NCI-H2081 treated with DMSO at 0.1 percent for 48 hours (cell line): ENCODE results near the gene SUFU.
A peak's percentile ranks its signal among the peaks of the same experiment; 100 is the strongest.
"Not testable (repeated sequence)": the region's sequence is repeated elsewhere in the genome, so short reads cannot be mapped to it uniquely, and the experiment has no call there.

Experiments
- DNase-seq: peaks from one replicate; lab custom pipeline; 2025; lab: John Stamatoyannopoulos, UW

The SUFU gene

DNA sequence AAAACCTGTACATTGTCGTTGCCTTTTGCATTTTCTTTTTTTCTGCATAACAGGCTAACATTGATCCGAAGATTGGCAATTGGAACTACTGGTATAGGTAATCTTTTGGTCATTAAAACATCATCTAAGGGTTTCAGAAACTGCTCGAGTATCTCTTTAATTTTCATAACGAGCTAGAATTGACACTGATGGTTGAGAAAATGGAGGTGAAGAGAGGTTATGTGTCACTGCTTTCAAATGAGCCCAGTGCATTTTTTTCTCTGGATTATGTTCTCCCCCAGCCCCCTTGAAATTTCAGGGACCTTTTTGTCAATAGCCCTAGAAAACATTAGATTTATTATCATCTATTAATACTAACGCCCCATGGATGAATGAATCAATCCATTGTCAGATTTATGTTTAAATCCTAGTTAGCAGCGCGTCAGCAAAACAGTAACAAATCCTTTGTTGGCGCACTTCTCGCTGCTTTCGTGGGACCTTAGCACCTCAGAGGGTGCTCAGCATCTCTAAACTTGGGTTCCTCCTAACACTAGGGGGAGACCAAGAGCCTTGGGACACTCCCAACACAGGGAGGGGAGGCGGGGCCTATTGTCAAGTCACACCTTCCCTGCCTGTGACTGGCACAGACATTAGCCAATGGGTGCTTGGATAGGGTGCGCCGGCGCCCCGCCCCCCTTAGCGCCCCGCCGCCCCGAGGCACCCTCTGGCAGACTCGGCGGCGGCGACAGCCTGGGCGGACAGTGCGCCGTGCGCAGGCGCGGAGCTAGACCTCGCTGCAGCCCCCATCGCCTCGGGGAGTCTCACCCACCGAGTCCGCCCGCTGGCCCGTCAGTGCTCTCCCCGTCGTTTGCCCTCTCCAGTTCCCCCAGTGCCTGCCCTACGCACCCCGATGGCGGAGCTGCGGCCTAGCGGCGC is at the start of gene SUFU:
TSS of gene SUFU (plus strand) at position 709 of the 915 bp plus-strand sequence. CDS start at position 890, 181 bp downstream.
- peak; percentile 67 for DNase-seq

- not testable (repeated sequence) for DNase-seq
These were observed 48.9 kb upstream of the SUFU start for GRCh38 chr10:102454662-102455487.

GRCh38 chr10:102455893-102456471 is 47.8 kb upstream of the SUFU start:
- no peak for DNase-seq

DNA sequence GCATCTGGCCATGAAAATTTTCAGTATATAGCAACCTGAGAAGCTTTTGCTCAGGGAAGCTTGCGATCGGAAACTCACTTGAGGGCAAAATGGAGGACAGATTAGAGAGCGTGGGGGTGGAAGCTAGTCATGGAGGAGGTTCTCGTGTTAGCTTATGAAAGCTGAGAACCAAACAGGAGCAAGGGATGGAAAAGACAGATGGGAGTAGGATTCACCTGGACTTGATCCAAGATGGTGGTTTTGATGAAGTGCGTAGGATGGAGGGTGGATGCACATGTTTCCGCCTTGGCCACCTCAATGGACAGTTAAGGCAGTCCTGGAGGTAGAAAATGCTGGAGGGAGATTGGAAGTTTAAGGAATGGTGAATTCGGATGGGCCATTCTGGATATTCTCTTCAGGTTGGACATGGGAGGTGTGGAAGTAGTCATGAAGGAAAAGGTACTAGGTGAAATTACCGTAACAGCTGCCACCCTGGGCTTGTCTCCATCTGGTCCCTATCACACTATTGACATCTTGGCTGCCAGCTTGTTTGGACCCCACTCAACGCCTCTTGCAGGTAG is 46.1 kb upstream of the SUFU start:
- DNase-seq: no peak

DNA sequence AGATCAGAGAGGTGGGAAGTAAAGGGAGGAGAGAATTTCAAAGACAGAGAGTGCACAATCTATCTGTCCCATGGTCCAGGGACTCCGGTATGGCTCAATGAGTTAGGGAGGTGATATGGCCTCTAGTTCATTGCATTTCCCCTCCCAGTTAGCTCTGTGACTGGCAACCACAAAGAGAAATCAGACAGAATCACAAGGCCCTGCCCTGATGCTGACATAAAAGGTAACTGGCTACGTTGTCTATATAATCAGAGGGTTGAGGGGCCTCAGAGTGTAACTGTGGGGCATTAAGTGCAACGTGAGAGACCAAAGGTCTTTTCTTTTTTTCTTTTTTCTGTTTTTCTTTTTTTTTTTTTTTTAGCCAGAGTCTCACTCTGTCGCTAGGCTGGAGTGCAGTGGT is 45.1 kb upstream of the SUFU start:
- DNase-seq: no peak

DNA sequence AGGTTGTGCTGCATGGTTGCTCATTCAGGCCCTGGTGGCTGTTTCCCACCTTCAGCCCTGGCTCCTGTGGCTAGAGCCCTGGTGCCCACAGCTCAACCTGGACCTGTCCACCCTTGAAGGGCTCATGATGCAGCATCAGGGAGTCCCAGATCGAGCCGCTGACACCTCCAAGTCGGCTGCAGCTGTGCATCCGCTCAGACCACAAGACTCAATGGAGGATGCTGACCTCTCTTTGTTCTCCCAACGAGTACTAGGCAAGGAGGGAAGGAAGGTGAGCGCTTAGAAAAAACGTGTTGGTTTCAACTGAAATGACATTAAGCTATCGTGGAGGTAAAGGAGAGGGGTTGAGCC is 43.0 kb upstream of the SUFU start:
- no peak for DNase-seq

DNA sequence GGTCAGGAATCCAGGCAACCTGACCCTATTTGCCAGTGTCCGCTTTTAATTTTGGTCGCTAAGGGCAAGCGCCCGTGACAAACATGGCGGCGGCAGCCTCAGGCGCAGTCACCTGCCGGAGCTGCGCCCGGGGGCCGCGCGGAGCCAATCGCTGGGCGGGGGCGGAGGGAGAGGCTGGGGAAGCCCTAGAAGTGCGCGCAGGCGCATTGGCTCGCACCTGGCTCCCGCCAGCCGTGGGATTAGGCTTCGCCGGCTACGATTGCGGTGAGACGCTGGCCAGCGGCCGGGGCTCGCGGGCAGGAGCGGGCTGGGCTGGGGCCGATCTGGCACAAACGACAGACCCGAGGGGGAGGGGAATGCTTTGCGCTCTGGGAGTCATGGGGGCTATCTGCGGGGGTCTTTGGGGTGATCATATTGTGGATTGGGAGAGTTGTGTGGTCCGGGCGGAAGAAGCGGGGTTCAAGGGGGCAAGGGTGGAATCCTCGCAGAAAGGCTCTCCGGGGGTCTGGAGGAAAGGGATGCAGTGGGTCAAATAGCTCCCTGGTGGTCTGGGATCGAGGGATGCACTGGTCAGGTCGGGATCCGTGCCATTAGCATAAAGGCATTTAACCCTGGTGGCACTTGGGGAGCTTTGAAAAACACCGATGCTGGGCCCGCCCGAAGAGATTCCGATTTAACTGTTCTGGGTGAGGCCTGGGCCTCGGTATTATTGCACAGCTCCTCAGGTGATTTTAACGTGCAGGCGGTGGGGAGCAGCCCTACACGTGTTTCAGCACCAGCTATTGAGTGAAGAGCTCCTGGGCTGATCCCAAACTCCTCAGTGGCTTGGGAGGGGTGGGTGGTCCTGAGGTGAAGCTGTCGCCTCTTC is 42.4 kb upstream of the SUFU start:
- peak; percentile 27 for DNase-seq

- DNase-seq: no peak
These were observed 41.2 kb upstream of the SUFU start for GRCh38 chr10:102462512-102463054.

DNA sequence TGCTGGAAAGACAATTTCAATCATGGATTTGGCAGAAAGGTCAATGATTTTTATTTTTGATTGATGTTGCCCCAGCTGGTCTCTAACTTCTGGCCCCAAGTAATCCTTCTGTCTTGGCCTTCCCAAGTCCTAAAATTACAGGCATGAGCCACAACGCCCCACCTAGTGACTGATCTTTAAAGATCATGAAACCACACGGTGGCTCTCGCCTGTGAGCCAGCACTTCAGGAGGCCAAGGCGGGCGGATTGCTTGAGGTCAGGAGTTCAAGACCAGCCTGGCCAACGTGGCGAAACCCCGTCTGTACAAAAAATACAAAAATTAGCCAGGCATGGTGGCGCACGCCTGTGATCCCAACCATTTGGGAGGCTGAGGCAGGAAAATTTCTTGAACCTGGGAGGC is 39.8 kb upstream of the SUFU start:
- no peak for DNase-seq

DNA sequence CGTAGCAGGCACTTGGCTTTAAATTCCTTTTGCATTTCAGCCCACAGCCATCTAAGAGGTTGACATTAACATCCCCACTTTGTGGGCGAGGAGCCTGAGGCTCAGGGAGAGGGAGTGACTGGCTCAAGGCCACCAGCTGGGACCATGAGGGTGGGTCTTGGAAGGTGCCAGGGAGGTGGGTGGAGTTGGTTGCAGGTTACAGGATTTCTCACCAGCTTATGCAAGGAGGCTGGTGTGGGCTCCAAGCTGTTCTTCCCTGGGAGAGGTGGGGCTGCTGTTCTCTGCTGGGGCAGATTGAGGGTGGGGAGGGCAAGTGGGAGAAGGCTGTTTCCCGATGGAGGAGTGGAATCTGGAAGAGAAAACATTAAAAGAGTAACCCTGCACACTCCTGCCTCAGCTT is 38.3 kb upstream of the SUFU start:
- no peak for DNase-seq

DNA sequence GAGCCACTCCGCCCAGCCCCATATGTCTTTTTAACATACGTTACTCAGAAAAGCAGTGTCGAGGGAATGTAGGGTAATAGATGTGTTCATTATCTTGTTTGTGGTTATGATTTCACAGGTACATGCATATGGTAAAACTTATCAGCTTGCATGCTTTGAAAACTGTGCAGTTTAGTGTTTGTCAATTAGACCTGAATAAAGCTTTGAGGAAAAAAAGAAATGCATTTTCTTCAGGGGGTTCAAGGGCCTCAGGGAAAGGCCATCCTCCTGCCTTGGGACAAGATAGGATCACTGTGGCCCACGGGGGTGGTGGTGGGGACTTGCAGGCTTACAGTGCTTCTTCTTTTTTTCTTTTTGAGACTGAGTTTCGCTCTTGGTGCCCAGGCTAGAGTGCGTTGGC is 36.5 kb upstream of the SUFU start:
- DNase-seq: no peak

GRCh38 chr10:102467971-102468438 is 35.8 kb upstream of the SUFU start:
- DNase-seq: no peak

DNA sequence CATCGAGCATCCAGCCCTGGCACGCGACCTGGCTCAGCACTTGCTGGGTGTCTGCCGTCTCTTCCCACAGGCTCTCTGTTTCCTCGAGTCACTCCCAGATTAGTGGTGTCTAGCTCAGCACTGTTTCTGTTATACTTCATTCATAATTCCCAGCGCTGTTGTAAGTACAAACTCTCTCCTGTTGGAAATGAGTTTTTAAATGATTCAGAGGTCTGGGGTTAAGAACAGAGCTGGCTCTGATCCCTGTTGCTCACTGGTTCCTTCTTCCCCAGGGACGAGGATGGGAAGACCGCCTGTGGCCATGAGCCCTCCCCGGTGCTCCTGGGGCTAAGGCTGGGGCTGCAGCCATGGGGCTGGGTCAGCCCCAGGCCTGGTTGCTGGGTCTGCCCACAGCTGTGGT is 35.1 kb upstream of the SUFU start:
- DNase-seq: no peak

- no peak for DNase-seq
These were observed 32.9 kb upstream of the SUFU start for GRCh38 chr10:102470579-102471546.

GRCh38 chr10:102473445-102474331 is 30.1 kb upstream of the SUFU start:
- DNase-seq: no peak

GRCh38 chr10:102475451-102476040 is 28.2 kb upstream of the SUFU start:
- DNase-seq: no peak

- DNase-seq: no peak
These were observed 27.2 kb upstream of the SUFU start for GRCh38 chr10:102476466-102477141.

GRCh38 chr10:102479651-102480050 is 24.1 kb upstream of the SUFU start:
- DNase-seq: no peak
